ENCODE results near the gene SHLD3.
"Not testable (repeated sequence)": the region's sequence is repeated elsewhere in the genome, so short reads cannot be mapped to it uniquely, and the experiment has no call there.

SHLD3 gene

GRCh38 chr5:65624571-65625555 lies at the start of gene SHLD3, which contains the start of gene TRAPPC13:
Gene SHLD3, plus strand, starts transcription at chr5:65625027. Its CDS starts 4,561 bp downstream, at chr5:65629588.
Gene TRAPPC13, plus strand, starts transcription at chr5:65625027. Its CDS starts 34 bp downstream, at chr5:65625061.
- peak; percentile 61 for DNase-seq (ENCODE audit: low spot score)
- no peak for FAIRE-seq

- DNase-seq (ENCODE audit: low spot score) = no peak
- no peak for FAIRE-seq
These were observed 47.7 kb upstream of the SHLD3 start for GRCh38 chr5:65577141-65577540.

DNA sequence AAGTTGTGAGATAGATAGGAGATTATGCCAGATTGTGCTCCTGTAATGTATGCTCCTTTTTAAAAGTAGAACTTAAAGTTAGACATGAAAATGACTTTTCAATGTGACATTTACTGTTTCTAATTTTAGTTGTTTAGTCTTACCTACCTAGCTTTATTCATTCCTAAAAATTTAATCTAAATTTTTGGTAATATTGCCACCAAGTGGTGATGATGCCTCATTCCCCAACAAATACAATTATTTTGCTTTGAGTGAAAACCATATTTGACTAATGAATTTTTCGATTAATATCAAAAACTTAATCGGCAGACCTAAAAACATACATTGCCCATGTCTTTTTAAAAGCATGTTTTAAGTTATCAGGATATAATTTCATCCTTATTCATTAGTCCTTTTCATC lies 36.1 kb upstream of the SHLD3 start:
- DNase-seq (ENCODE audit: low spot score) = no peak
- no peak for FAIRE-seq

DNA sequence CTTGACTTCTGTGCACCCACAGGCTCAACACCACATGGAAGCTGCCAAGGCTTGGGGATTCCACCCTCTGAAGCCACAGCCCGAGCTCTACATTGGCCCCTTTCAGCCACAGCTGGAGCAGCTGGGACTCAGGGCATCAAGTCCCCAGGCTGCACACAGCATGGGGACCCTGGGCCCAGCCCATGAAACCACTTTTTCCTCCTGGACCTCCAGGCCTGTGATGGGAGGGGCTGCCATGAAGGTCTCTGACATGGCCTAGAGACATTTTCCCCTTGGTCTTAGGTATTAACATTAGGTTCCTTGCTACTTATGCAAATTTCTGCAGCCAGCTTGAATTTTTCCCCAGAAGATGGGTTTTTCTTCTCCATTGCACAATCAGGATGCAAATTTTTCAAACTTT lies 23.1 kb upstream of the SHLD3 start:
- FAIRE-seq; DNase-seq (ENCODE audit: low spot score): not testable (repeated sequence)

- DNase-seq (ENCODE audit: low spot score) (peak; percentile 64), FAIRE-seq (peak; percentile 30)
These were observed 13.3 kb upstream of the SHLD3 start for GRCh38 chr5:65611524-65611923.

DNA sequence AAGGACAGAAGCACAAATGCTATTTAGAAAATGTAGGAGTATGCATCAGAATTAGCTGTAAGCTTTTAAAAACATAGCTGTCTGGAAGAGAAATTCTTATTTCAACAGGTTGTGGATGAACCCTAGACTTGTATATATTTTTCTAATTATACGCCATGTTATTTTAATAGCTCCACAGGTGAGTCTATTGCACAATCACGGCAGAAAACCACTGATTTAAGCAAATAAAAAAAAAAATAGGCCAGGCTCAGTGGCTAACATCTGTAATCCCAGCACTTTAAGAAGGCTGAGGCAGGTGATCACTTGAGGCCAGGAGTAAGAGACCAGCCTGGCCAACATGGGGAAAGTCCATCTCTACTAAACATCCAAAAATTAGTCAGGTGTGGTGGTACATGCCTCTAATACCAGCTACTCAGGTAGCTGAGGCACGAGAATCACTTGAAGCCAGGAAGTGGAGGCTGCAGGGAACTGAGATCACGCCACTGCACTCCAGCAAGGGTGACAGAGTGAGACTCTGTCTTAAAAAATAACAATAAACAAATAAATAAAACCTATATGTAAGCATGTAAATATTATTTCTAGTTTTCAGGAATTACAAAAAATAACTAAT lies 12.4 kb upstream of the SHLD3 start:
- no peak for FAIRE-seq
- DNase-seq (ENCODE audit: low spot score) = no peak

- FAIRE-seq = no peak
- no peak for DNase-seq (ENCODE audit: low spot score)
These were observed 4.8 kb upstream of the SHLD3 start for GRCh38 chr5:65620021-65620420.

DNA sequence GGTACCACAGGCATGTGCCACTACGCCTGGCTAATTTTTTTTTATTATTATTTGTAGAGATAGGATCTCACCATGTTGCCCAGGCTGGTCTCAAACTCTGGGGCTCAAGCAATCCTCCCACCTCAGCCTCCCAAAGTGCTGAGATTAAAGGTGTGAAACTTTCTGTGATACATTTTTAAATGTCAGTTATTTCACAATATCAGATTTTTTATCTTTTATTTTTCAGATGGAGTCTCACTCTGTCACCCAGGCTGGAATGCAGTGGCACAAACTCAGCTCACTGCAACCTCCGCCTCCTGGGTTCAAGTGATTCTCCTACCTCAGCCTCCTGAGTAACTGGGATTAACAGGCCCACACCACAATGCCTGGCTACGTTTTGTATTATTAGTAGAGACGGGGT lies 2.9 kb upstream of the SHLD3 start:
- DNase-seq (ENCODE audit: low spot score); FAIRE-seq: not testable (repeated sequence)

GRCh38 chr5:65623482-65623881 lies 1.3 kb upstream of the SHLD3 start:
- DNase-seq (ENCODE audit: low spot score) = no peak
- FAIRE-seq = no peak

GRCh38 chr5:65624025-65624570 lies 729 bp upstream of the SHLD3 start, which contains the start of gene TRIM23:
Gene TRIM23, minus strand, starts transcription at chr5:65624333. Its CDS starts 59 bp downstream, at chr5:65624274.
- FAIRE-seq = no peak

DNA sequence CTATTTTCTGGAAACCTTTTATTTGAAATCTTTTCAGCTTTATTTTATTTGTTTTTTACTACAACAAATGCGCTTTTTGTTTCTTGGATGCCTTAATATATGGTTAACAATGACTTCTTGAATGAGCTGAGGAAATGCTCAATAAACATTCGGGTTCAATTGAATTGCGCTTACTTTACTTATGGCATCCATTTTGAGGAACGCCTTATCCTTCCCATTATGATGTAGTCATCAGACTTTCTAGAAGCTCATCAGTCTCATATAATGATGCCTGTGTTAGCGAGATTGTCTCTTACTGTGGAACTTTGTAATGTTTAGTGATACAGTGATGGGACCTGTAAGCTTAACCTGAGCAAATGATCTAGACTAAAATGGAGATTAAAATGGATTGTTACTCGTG lies 916 bp downstream of the SHLD3 start:
- FAIRE-seq (no peak), DNase-seq (ENCODE audit: low spot score) (no peak)

More at GRCh38 chr5:65624025-65624570, 729 bp upstream of the SHLD3 start, which contains the start of gene TRIM23:
- peak; percentile 61 for DNase-seq (ENCODE audit: low spot score)

DNA sequence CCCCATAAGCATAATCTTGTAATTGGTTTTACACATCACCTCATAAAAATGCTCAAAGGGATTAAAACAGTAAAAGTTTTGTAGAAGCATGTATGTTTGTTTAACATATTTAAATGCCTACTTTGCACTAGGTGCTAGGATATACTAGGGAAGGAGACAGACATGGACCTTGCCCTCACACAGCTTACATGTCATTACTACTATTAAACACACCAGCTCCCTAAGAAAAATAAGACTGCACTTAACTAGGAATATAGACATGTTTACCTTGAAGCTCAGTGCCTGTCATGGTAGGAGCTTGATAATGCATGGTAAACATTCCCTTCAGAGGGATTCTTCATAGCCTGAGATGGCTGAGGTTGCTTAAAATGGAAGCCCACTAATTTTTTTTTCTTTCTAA lies 6.2 kb downstream of the SHLD3 start:
- FAIRE-seq = no peak

DNA sequence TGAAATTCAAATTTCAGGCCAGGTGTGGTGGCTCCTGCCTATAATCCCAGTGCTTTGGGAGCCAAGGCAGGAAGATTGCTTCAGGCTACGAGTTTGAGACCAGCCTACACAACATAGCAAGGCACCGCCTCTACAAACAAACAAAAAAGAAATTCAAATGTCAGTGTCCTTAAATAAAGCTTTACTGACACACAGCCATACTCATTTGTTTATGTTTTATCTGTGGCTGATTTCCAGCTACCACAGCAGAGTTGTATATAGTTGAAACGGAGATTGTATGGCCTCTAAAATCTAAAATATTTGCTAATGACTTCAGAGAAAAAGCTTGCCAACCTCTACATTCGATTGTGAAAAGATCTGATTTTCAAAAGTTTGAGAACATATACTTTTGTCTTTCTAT lies 15.4 kb downstream of the SHLD3 start:
- FAIRE-seq (no peak), DNase-seq (ENCODE audit: low spot score) (no peak)

More for the DNA sequence above, 6.2 kb downstream of the SHLD3 start:
- no peak for DNase-seq (ENCODE audit: low spot score)

GRCh38 chr5:65646938-65647337 lies 22.1 kb downstream of the SHLD3 start:
- no peak for FAIRE-seq

GRCh38 chr5:65647941-65648340 lies 23.1 kb downstream of the SHLD3 start:
- FAIRE-seq (no peak), DNase-seq (ENCODE audit: low spot score) (no peak)

More at GRCh38 chr5:65646938-65647337, 22.1 kb downstream of the SHLD3 start:
- DNase-seq (ENCODE audit: low spot score) = no peak

DNA sequence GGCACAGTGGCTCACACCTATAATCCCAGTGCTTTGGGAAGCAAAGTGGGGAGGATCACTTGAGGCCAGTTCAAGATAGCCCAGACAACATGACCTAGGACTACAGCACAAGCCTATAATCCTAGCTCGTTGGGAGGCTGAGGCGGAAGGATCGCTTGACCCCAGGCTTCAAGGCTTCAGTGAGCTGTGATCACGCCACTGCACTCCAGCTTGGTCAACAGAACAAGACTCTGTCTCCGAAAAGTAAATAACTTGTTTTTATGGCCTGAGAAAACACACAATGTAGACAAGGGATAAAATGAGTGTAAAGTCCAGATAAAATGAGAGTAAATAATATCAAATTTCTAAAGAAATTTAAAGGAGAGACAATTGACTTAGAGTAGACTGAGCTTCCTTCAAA lies 26.3 kb downstream of the SHLD3 start:
- no peak for DNase-seq (ENCODE audit: low spot score)
- no peak for FAIRE-seq

GRCh38 chr5:65654713-65655112 lies 29.9 kb downstream of the SHLD3 start:
- FAIRE-seq = no peak
- no peak for DNase-seq (ENCODE audit: low spot score)

GRCh38 chr5:65663804-65664521 lies 39.1 kb downstream of the SHLD3 start:
- FAIRE-seq (no peak), DNase-seq (ENCODE audit: low spot score) (no peak)

DNA sequence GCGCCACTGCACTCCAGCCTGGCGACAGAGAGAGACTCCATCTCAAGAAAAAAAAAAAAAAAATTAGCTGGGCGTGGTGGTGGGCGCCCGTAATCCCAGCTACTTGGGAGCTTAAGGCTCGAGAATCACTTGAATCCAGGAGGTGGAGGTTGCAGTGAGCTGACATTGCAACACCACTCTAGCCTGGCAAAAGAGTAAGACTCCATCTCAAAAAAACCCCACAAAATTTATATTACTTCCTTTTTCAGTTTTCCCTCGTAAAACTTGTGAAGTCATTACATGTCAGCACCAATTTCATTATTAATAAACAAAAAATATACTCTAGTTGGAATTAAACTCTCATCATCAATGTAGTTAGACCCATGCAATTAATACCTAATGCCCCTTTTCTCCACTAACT lies 43.9 kb downstream of the SHLD3 start:
- FAIRE-seq = no peak
- DNase-seq (ENCODE audit: low spot score) = no peak

- no peak for DNase-seq (ENCODE audit: low spot score)
- FAIRE-seq = no peak
These were observed 48.0 kb downstream of the SHLD3 start for GRCh38 chr5:65672796-65673195.

GRCh38 chr5:65674749-65675148 lies 49.9 kb downstream of the SHLD3 start:
- no peak for DNase-seq (ENCODE audit: low spot score)
- no peak for FAIRE-seq

Data from RCC 7860 (cell line).